ENCODE data around the gene ZC3H8. TPM values are rescaled to one million over a fixed set of nuclear protein-coding genes. Genes with fewer than 3 reads are reported as not detected.
"Not testable (repeated sequence)": the region's sequence is repeated elsewhere in the genome, so short reads cannot be mapped to it uniquely, and the experiment has no call there.

ZC3H8 gene
- 23.9 TPM for total RNA-seq

DNA sequence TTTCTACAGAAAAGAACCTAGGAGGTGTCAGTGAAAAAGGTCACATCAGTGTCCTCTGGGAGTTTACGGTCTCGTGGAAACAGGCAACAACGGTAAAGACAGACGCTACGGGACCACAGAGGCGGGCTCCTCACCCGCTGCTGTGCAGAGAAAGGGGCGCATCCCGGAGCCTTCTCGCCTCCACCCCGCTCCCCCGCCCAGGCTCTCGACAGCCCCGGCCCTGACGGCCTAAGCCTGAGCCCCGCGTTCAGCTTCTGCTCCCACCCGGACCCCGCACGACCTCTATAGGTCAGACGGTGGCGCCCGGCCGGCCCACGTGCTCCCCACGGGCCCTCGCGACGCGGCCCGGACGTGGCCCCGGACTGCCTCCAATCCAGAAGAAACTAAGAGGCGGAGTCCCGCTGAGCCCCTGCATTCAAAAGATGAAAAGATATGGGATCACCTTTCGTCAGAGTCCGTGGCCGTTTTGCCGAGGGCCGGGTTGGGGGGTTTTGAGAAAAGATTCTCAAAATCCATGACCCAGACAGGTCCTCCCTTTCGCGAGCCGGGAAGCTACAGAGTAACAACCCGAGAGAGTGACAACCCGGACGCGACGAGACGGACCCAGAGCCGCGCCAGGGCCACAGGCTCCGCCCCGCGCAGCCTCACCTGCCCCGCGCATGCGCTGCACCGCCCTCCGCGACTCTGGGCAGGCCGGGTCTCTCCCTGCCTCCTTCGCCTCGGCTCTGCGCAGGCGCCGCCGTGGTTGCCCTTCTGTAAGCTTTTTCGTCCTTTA is at the start of gene ZC3H8:
ZC3H8 (minus strand) TSS at position 577 of the 775 bp plus-strand sequence; CDS start at position 516, 61 bp downstream.
- peak; percentile 93 for DNase-seq (ENCODE audit: low spot score)

DNA sequence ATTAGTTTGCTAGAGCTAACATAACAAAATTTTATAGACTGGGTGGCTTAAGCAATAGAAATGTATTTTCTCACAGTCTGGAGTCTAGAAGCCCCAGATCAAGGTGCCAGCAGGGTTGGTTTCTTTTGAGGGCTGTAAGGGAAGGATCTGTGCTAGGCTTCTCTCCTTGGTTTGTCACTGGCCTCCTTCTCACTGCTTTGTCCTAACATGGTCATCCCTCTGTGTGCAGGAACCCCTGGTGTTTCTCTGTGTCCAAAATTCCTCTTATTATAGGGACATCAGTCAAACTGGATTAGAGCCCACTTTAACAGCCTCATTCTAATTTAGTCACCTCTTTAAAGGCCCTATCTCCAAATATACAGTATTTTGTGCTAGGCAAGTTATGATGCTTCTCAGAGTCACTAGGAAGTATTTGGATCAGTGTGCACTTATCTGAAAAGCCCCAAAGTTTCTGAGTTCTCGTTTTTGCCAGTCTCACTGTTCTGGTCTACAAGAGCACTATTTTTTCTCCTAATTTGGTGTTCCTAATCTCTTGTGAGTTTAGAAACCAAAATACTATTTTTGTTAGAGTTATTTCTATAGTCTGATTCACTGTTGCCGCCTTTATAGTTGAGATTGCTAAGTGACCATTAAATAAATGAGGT is 49.6 kb upstream of the ZC3H8 start:
- no peak for DNase-seq (ENCODE audit: low spot score)

DNA sequence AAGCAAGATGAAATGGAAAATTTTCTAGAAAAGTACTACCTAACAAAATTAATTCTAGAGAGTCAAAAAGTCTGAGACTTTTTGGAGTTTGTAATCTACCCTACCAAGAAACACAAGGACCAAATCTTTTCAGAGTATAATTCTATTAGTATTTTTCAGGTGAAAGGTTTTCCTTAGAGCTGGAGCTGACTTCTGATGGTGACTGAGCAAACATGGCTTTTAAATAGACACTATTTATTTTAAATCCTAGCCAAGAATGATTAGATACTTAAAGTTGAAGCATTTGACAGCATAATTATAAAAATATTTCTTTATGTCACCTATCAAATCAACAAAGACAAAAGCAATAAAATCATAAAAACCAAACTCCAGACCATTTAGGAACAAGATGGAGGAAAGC is 47.1 kb upstream of the ZC3H8 start:
- no peak for DNase-seq (ENCODE audit: low spot score)

DNA sequence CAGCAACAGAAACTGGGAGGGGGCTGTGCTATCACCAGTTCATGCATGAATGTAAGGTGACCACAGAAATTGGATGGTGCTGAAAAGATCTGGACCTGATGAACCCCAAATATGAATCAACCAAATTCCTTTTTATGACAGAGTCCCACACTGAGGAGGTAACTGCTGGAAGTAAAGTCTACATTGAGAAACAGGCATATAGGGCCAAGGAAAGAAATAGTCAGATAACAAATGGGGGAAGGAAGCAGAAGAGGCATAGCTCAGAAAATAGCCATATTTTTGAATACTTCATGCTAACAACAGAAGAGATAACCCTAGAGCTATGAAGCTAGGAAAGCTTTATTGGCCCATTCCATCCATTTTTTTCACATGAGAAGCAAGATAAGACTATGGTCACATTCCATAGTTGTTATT is 46.3 kb upstream of the ZC3H8 start:
- DNase-seq (ENCODE audit: low spot score) = no peak

DNA sequence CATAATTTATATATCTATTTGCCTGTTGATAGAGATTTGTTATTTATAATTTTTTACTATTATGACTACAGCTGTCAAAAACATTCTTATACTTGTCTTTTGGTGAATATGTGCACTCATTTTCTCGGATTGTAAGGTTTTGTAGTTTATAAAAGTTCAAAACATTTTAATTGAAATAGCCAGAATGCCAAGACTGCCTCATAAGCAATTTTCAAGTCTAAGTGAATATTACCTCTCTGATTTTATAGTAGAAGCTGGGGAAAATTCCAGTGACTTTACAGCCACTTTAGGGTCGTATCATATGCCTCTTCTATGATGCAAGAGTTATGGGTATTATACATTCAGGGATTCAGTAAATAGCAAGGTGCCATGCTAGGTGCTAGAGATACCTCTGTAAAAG is 41.6 kb upstream of the ZC3H8 start:
- DNase-seq (ENCODE audit: low spot score) = no peak

DNA sequence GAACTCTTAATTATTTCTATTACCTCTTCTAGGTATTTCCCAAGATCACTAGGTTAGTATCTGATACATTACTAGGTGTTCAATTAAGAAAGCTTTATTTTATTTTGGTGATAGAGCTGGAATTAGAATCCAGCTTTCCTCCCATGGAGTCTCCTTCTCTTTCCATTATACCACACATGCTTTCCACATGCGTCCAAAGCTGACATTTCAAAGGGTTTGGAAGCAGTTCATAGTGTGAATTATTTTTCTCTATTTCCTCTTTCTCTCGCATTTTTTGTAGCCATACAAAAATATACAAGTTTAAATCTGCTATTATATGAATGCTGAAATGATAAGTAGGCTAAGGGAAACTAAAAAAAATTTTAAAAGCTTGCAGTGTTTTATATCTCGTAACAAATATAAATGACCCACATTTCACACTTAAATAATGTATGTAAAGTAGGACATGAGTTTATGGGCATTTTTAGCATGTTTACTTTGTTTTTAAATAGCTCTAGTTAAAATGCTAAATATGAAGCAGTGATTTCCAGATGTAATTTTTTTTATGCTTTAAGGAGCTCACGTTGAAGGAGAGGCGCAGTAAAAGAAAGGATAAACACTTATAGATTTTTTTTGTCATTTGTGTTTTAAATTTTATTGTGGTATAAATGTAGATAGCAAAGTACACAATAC is 40.7 kb upstream of the ZC3H8 start:
- no peak for DNase-seq (ENCODE audit: low spot score)

DNA sequence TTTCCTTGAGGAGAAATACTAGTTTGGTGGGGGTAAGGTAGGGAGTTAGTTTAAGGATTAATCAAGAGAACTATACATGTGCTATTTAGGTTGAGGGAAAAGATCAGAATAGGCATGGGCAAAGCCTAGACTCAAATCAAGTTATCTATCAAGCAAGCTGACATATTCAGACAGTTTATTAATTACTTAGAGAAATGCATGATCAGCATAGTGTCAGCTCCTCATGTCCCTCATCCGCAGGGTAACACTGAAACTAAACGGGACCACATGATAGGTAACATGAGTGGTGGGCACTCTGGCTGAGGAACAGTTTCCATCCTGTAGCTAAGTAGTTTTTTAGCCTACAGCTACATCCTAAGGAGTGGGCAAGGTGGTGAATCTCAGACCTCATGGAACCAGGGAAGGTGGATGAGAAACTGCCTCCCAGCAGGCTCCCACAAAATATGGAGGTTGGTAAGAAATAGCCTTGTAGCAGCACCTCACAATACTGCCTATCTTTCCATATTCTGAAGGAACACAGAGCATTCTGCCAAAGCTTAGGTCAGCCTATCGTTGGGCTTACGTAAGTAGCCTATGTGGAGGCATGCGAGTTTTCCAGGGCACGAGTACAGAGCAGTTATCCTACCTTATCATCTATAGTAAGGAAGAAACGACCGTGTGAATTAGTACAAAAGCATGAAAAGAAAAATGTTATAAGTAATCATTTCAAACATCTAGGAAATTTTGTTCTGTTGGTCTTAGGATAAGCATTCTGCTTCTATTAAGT is 39.0 kb upstream of the ZC3H8 start:
- no peak for DNase-seq (ENCODE audit: low spot score)

DNA sequence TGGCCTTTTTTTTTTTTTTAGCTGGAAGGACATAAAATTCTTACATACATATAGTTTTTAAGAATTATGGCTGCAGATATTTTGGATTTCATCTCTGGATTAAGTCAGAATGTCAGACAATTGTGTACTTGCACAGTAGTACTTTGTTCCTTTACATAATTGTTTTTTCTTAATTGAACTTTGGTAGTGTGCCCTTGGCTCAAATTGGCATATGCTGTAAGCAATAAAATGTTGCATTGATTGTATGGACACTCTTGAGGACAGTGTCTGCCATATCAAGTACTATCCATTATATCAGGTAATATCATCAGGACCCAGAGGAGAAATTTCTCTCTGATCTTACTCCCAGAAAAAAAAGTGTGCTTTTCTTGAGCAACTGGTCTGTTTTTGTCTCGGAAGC is 35.8 kb upstream of the ZC3H8 start:
- DNase-seq (ENCODE audit: low spot score) = no peak

DNA sequence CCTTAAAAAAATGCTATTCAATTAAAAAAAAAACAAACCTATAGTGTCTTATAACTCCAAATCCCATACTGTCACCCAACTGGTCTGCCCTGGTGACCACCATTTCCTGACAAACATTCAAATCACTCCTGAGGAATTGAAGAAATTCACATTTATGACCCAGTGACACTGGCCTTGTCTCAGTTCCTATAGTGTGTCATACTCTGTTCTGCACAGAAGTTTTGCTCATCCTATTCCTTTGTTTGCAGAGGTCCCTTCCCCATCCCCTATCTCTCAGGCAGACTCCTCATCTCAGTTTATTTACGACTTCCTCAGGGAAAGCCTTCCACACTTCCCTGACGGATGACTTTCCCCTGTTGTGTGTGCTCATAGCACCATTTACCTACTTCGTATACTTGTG is 35.2 kb upstream of the ZC3H8 start:
- no peak for DNase-seq (ENCODE audit: low spot score)

DNA sequence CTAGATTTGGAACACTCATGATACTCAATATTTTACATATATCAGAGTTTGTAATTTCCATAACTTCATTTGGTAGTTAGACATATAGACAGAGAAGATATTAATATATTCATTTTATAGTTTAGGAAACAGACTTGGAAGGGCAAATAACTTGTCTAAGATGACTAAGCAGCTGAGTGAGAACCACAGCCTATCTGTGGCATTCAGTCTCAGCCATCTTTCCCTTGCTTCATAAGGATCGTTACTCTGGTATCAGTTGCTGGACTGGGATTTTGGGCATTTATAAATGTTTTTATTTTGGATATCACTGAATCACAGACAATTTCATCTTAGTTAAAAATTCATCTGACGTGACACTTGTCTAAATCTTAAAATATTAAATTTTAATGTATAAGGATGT is 28.7 kb upstream of the ZC3H8 start:
- DNase-seq (ENCODE audit: low spot score) = not testable (repeated sequence)

DNA sequence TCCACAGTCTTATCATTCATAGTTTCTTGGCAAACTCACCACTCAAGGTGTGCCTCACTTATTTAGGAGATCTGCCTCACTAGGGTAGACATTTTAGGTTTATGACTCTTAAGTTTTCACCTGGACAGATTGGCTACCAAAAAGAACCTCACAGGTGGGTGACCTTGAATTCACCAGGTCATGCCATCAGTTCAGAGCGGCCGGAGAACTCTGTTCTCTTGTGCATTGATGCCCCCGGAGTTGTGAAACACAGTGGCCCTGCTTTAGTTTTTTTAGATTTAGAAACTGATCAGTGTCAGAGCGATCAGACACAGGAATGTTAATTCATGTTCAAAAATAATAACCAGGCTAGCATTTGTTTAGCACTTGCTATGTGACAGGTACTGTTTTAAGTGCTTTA is 27.2 kb upstream of the ZC3H8 start:
- DNase-seq (ENCODE audit: low spot score) = not testable (repeated sequence)

DNA sequence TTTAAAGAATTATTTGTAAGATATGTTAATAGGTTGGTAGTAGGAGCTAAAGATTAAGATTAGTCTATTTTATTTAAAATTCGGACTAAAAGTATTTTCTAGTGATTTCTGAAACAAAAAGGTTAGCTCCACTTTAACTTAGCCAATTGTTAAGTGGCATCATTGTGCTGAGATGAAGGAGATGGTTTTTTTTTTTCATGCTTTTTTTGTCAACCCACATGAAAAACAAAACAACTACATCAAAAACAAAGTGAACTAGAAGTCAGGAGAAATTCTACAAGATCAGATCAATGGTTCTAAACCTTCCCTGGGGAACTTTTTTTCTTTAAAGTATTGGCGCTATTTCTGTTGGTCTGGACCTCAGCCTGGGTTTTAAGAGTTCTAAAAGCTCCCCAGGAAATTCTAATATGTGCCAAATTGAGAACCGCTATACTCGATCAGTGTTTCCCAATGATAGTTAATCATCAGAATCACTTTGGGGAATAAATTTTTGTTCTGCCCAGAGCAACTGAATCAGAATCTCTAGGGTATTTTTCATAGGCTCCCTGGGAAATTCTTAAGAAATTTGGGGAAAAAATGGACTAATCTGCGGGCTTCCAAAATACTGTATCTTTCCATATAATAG is 22.9 kb upstream of the ZC3H8 start:
- DNase-seq (ENCODE audit: low spot score) = no peak

DNA sequence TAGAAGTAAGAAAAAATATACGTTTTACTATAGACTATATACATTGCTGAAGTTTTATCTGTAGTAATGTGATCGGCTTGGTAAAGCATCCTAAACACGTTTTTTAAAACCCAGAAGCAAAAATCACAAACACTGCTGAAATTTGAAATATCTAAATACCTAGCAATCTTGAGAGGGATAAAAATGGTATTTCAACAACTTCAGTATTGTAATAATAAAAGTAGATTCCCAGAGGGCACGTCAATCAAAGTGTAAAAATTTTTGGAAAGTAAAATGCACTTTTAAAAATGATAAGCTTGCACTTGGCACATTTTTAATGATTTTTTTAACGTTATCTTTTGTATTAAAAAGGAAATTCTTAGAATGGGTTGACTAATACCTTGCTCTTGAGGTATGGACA is 22.1 kb upstream of the ZC3H8 start:
- DNase-seq (ENCODE audit: low spot score) = no peak

DNA sequence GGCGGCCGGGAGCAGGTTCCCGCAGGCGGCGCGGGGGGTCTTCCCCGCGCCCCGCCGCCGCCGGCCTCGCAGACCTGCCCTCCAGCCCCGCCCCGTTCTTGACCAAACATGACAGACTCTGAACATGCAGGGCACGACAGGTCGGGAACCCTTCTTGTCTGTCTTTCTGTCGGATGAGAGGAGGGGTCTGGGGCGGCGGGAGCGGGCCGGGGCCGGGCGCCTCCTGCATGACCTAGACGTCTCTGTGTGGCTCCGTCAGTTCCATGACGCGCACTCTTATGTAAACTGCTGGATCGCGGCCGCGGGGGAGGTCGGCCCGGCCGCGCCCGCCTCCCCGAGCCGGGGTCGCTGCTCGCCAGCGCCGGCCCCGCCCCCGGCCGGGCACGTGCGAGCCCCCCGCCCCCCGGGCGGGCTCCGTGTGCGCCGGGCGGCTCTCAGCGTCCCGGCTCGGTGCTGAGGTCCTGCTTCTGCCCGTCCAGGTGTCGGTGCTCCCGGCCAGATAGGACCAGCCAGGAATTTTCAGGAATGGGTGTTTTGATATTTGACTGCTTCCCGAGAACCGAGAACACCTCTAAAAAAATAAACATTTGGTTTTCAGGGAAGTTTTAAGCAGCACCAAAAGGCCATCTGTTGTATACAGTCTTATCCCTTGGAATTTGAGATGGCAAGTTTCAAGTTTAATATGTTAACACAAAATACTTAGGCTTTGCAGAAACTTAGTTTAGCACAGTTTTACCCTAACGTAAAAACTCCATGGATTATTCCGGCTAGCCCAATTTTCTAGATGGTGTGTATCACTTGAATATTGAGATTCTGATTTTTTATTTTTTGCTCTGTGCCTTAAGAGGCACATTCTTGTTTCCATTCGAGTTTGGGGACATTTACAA is 21.3 kb upstream of the ZC3H8 start:
- DNase-seq (ENCODE audit: low spot score) = peak; percentile 85

DNA sequence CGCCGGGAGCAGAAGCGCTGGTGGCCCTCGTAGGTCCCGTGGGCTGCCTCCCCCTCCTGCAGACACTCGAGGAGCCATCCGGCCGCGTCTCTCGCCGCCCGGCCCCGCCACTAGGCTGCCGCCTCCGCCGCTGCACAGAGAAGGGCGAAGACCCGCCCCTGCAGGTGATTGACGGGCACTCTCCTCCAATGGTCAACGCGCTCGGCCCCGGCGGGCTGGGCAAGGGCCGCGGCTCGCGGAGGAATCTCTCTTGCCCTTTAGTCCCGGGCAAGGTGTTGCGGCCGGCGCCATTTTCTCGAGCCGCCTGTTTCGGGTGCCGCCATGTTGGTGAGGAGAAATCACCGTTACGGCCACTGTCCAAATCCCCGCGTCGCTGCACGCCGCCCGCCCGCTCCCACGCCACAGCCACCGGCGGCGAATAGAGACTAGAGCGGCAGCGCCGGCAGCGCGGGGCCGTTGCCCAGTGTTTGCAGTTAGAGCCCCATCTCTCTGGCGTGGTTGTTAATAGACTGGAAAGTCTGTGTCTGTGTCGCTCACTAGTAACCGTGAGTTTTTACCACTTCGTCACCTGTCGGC is 20.6 kb upstream of the ZC3H8 start, which contains the start of gene ZC3H6:
ZC3H6 (plus strand) TSS at position 287 of the 576 bp plus-strand sequence. CDS start 398 bp downstream, outside the sequence.
- peak; percentile 100 for DNase-seq (ENCODE audit: low spot score)

DNA sequence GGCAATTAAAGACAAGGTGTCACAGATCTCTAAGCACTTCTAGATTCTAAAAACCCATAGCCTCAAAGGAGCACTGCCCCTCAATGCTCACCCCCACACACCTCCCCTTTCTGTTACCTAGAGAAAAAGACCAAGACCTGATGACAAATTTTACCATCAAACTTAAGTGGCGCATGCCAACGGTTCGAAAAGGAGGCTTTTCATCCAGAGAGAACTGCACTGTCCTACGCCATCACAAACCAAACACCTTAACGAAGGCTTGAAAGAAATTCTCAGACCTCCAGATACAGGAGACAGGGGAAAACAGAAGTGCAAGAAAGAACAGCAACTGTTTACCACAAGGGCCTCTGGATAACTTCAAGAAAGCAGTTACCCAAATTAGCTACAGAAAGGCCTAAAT is 18.5 kb upstream of the ZC3H8 start:
- no peak for DNase-seq (ENCODE audit: low spot score)

DNA sequence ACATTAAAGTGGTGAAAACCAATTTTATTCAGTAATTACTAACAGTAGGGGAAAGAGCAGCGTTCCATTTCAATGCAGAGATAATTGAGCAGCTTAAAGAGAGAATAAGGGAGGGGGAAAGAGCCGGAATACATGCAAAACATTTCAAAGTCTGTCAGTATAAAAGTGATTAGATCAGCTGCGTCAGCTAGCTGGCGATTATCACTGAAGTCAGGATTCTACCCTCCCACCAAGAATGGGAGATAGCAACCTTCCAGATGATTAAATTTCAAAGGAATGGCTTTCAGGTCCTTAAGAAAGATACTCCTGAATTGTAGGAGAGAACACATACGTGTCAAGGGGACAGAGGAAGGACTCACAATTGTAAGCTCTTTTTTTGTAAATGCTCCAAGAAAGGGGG is 17.8 kb upstream of the ZC3H8 start:
- no peak for DNase-seq (ENCODE audit: low spot score)

DNA sequence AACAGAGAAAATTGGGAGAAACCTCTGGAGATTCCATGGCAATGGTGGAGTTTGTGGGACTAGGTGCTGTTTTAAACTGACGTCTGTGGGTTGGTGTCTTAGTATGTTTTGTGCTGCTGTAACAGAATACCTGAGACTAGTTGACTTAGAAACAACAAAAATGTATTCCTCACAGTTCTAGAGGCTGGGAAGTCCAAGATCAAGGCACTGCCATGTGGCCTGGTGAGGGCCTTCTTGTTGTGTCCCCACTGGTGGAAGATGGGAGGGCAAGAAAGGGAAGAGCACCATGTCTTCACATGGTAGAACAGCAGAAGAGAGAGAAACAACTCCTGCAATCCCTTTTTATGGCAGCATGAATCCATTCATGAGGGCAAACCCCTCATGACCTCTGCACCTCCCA is 13.7 kb upstream of the ZC3H8 start:
- DNase-seq (ENCODE audit: low spot score) = no peak

DNA sequence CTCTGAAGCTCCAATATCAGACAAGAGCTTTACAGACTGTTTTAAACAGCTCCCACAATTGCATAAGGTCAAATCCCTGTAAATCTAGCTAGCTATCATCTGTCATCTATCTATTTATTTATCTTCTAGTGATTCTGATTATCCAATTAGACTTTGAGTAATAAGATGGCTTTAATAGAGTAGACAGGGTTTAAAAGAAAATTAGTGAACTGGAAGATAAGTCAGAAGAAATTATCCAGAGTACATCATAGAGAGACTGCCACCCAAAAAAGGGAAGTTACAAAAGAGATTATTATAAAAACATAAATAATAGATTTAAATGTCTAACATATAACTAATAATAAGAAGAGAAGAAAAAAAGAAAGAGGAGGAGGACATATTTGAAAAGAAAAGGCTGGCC is 8.0 kb upstream of the ZC3H8 start:
- no peak for DNase-seq (ENCODE audit: low spot score)

DNA sequence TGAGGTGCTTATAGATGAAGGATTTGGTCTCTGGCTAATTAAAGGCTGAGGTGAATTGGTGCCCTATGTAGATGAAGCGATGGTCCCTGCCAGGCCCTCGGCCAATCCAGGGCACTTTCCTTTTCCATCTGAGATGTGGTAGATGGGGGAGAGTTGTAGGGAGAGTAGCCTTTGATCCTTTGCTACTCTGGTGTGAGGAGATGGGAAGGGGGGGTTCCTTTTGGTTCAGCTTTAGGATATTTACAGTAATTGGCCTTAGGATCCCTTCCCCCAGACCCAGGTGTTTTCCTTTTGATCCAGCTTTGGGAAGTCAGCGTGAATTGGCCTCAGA is 5.4 kb upstream of the ZC3H8 start:
- no peak for DNase-seq (ENCODE audit: low spot score)
